ENCODE measurements around the gene ABCG2.

Gene ABCG2

DNA sequence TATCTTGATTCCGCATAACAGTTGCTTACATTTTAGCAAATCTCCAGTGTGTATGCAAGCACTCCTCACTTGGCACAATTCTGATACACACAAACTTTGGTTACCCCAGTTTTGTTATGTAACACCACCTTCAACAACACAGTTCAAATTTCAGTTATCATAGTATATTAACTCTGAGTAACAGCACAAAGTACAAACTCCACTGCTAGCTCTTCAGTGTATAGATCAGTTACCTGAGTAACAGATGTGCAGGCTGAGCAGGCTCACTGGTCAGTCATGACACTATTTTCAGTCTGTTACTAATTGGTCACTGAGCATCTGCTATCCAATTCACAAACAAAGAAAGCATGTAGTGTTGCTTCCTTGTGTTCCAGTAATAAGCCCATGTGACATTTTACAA is 95.6 kb downstream of the ABCG2 start:
- DNase-seq: no peak

DNA sequence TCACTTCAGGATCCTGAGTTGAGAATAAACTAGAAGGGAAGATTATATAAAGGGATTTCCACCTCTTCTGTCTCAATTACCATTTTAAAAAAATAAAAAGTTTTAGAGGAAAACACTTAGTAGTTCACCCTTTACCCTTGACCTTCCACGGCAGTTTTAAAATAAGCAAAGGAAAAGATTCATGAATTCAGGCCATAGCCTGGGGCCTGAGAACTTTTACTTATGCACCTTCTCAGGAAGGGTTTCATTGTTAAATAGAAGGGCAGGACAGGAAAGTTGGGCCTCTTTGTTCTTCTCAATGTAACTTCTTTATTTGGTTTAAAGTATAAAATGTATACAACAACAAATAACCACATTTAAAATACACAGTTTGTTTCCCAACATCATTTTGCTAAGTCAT is 96.1 kb downstream of the ABCG2 start:
- no peak for DNase-seq

DNA sequence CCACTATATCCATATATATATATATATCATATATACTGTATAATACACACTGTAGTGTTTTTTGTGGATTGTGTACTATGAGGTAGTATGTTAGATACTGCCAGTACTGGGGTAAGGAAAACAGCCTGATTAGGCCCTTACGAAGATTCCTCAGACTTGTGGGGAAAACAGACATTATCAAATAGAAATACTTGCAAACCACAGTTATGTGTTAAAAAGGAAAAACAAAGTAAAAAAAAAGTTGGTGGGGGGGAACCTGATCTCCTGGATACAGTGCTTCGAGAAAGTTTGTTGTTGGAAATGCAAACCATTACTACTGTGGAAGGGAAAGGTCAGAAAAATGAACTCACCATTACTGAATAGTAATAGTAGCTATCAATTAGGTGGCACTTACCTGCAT is 98.0 kb downstream of the ABCG2 start:
- no peak for DNase-seq

DNA sequence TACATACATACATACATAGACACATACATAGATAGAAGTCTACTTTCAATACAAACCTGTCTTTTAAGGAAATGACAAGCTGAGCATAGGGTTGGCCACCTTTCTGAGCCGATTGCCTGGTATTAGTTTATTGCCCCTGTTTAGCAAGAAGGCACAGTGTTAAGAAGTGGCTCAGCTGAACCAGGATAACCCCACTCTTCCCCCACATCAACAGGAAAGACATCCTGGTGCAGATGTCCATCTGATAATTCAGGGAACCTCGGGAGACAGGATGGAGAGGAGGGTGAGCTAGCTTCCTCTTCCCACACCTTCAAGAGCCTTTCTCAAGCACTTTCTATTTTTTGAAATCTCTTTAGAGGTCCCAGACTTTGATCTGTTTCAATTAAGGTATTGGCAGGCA is 98.7 kb downstream of the ABCG2 start:
- no peak for DNase-seq

DNA sequence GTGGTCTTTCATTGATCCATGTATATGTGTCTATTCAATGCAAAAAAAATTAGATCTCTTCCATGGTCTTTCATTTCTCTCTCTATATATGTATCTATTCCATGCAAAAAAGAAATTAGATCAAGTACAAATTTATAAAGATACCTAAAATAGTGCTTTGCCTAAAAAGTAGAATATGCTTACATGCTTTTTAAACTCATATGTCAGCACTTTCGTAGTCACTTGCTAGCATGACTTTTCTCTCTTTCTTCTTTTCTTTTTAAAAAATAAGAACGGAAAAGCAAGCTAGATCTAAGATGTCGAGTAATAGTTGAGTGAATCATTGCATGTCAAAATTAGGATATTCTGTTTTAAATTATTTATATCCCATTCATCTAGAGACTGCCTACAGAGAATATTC is 100.1 kb downstream of the ABCG2 start:
- no peak for DNase-seq

DNA sequence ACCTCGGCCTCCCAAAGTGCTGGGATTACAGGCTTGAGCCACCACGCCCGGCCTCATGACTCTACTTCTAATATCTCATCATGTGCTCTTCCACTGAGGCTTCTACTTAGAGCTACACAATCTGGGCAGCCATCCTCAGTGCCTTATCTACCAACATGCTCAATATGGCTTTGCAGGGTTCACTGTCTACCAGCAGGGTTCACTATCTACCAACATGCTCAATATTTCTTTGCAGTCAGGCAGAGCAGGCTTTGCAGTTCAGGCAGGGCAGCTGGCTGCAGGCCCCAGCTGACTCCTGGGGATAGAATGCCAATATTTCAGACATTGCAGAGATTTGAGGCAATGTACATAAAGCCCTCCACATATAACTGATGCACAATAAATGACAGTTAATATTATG is 103.5 kb downstream of the ABCG2 start:
- DNase-seq: peak in 1 of 2 experiments; percentile 4

DNA sequence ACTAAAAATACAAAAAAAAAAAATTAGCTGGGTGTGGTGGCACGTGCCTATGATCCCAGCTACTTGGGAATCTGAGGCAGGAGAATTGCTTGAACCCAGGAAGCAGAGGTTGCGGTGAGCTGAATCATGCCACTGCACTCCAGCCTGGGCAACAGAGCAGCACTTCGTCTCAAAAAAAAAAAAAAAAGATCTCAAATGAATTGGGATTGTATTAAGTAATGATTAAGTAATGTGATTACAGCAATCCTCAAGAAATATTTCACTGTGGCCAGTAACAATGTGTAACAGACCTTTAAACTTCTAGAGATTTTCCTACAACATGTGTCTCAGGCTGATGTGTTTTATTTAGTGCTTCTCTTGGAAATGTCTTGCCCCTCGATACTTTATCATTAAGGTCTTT is 104.2 kb downstream of the ABCG2 start:
- DNase-seq: no peak

DNA sequence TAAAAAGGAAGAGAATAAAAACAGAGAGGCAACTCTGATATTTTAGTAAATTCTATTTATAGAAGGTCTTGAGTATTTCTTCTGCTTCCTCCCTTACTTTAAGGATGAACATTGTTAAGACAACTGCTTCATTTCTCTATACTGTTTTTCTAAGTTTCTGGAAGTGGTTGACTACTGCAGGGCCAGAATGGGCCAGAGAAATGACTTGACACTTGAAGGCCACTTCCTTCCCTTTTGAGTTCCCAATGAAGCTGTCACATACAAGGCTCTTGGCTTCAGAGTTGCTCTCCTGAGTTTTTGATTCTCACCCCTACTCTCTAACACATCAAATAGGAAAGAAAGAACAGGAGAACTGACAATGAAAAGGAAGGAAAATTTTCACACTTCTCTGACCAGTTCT is 113.4 kb downstream of the ABCG2 start:
- no peak for DNase-seq

DNA sequence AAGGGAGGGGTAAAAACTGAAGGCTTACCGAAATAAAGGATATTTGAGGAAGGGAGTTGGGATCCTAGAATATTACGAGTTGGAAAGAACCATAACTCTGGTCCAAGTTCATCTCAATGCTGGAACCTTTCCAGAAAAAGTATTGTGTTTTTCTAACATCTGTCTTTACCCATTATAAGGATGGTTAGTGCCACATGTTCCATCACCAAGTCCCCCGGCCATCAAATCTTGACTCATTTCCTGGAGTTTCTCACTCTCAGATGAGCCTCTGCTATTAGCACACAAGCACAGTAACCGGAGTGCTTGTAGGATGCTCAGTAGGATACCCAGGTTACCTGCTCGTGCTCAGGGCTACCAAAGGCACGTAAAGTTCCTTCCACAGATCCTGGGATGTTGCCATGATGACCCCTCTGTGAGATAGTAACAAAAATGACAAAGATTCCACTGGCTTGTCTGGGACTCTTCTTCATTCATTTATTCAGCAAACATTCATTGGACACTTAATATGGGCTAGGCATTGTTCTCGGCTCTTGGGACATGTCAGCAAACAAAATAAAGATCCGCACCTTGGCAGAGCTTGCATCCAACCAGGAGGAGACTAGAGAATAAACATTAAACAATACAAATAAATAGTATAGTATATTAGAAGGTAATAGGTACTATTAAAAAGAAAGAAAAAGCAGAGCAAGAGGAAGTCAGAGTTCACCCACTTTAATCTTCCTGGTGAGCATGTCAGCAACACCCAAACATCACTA is 114.7 kb downstream of the ABCG2 start:
- DNase-seq: no peak

DNA sequence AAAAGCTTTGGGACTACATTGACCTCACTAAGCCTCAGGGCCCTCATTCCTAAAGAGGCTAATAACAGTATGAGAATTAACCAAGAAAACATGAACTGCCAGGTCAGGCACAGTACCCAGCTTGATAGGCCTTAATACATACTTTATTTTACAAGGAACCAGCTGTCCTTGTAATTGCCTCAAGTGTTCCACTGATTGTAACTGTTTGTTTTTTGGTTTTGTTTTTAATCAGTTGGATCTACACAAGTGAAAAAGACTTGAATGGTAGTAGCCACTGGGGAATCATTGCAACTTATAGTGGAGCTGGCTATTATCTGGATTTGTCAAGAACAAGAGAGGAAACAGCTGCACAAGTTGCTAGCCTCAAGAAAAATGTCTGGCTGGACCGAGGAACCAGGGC is 115.4 kb downstream of the ABCG2 start:
- no peak for DNase-seq

DNA sequence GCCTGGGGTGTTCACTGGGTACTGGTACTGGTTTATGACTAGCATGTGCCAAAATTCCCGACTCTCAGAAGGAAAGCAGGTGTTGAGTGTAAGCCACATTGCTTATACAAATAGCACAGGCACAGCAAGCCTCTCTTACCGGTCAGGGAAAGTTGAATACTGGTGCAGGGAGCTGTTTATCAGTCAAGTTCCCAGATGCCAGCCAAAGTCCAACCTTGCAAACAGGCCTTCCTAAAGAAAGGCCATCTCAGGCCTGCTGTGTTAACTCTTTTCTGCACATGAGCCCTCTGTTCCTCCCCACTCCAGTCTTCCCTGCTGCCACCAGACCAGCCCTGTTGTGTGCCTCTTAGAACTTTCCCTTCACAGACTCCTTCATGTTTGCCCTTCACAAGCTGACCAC is 116.8 kb downstream of the ABCG2 start:
- DNase-seq: no peak

DNA sequence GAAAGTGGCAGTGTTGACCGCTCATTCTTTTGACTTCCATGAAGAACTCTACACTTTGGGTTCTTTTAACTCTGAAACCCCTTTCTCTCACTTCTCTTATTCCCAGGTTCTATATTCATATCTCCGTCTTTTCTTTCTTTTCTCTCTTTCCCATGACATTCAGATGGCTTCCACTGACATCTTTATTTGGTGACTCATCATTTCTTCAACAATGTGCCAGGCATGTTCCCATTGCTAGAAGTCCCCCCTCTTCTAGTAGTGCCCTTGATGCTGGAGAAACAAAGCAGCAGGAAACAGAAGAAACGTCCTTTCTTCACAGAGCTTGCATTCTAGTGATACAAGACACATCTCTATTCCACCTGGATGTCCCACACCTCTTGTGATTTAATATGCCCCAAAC is 117.7 kb downstream of the ABCG2 start:
- DNase-seq: no peak

All from NCI-H1930 (cell line).